ENCODE data around the gene FRMPD4. TPM values are rescaled to one million over a fixed set of nuclear protein-coding genes. Genes with fewer than 3 reads are reported as not detected.

FRMPD4 gene
- total RNA-seq, 1 experiment from 2014 or later, result not detected

GRCh38 chrX:12210971-12211370 lies 72.7 kb downstream of the FRMPD4 start:
- no peak for DNase-seq (ENCODE audit: low spot score)

GRCh38 chrX:12223650-12224049 lies 85.4 kb downstream of the FRMPD4 start:
- DNase-seq (ENCODE audit: low spot score), result no peak

GRCh38 chrX:12225107-12225506 lies 86.8 kb downstream of the FRMPD4 start:
- no peak for DNase-seq (ENCODE audit: low spot score)

GRCh38 chrX:12227412-12228041 lies 89.3 kb downstream of the FRMPD4 start:
- DNase-seq (ENCODE audit: low spot score), result no peak

- DNase-seq (ENCODE audit: low spot score), result no peak
Observed at GRCh38 chrX:12228862-12229261, 90.6 kb downstream of the FRMPD4 start.

- no peak for DNase-seq (ENCODE audit: low spot score)
Observed at GRCh38 chrX:12229986-12230385, 91.7 kb downstream of the FRMPD4 start.

GRCh38 chrX:12234534-12235329 lies 96.5 kb downstream of the FRMPD4 start:
- no peak for DNase-seq (ENCODE audit: low spot score)

GRCh38 chrX:12236156-12236555 lies 97.9 kb downstream of the FRMPD4 start:
- no peak for DNase-seq (ENCODE audit: low spot score)

GRCh38 chrX:12237131-12237530 lies 98.9 kb downstream of the FRMPD4 start:
- DNase-seq (ENCODE audit: low spot score), result no peak

- DNase-seq (ENCODE audit: low spot score), result no peak
Observed at GRCh38 chrX:12237771-12238170, 99.5 kb downstream of the FRMPD4 start.

GRCh38 chrX:12239356-12240082 lies 101.2 kb downstream of the FRMPD4 start:
- no peak for DNase-seq (ENCODE audit: low spot score)

- DNase-seq (ENCODE audit: low spot score), result no peak
Observed at GRCh38 chrX:12240491-12240890, 102.2 kb downstream of the FRMPD4 start.

GRCh38 chrX:12241026-12241425 lies 102.8 kb downstream of the FRMPD4 start:
- no peak for DNase-seq (ENCODE audit: low spot score)

- DNase-seq (ENCODE audit: low spot score), result no peak
Observed at GRCh38 chrX:12245650-12246645, 107.7 kb downstream of the FRMPD4 start.

GRCh38 chrX:12249997-12250396 lies 111.7 kb downstream of the FRMPD4 start:
- DNase-seq (ENCODE audit: low spot score), result no peak

GRCh38 chrX:12263211-12263610 lies 124.9 kb downstream of the FRMPD4 start:
- DNase-seq (ENCODE audit: low spot score), result no peak

- no peak for DNase-seq (ENCODE audit: low spot score)
Observed at GRCh38 chrX:12269484-12269883, 131.2 kb downstream of the FRMPD4 start.

- no peak for DNase-seq (ENCODE audit: low spot score)
Observed at GRCh38 chrX:12278151-12278550, 139.9 kb downstream of the FRMPD4 start.

GRCh38 chrX:12282991-12283390 lies 144.7 kb downstream of the FRMPD4 start:
- DNase-seq (ENCODE audit: low spot score), result no peak

GRCh38 chrX:12292996-12293765 lies 154.9 kb downstream of the FRMPD4 start:
- no peak for DNase-seq (ENCODE audit: low spot score)

- DNase-seq (ENCODE audit: low spot score), result no peak
Observed at GRCh38 chrX:12297353-12297752, 159.1 kb downstream of the FRMPD4 start.

Measured in HT-29 (cell line).